ENCODE results near the gene LILRB5.
"Not testable (repeated sequence)": the region's sequence is repeated elsewhere in the genome, so short reads cannot be mapped to it uniquely, and the experiment has no call there.

DNA sequence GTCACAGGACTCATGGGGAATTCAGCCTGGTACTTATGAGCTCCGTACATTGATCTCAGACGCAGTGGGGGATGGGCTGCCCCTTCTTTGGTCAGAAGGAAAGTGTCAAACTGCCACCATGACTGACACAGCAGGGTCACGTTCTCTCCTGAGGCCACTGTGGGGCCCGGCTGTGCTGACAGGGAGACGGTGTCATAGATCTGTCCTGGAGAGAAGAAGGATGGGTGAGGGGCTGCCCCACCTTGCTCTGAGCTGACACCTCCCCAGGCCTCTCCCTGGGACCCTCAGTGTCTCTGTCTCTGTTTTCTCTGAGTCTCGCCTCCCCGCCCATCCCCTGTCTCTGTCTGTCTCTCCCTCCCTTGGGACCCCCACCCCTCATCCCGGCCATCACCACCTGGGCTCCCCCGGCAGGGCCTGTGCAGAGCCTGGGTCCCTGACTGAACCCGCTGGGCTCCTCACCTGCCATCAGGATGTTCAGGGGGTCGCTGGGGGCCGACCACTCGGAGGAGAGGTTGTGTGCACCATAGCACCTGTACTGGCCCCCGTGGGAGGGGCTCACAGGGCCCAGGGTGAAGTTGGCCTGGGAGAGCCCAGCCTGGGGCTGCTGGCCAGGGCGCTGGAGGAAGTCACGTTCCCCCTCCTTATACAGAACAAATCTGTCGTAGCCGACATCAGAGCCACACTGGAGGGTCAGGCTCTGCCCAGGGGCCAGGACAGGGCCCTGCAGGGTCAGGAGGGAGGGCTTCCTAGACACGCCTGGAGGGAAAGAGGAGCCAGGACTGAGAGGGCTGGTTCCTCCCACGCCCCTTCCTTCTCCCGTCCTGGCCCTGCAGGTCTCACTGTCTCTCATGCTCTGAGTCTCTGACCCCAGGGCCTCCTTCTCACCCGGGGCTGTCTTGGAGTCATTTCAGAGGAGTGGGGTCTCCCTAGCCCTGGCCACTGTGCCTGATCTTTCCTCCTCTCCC lies 16.4 kb downstream of the LILRB5 start:
- TF ChIP-seq, protein P1, sequence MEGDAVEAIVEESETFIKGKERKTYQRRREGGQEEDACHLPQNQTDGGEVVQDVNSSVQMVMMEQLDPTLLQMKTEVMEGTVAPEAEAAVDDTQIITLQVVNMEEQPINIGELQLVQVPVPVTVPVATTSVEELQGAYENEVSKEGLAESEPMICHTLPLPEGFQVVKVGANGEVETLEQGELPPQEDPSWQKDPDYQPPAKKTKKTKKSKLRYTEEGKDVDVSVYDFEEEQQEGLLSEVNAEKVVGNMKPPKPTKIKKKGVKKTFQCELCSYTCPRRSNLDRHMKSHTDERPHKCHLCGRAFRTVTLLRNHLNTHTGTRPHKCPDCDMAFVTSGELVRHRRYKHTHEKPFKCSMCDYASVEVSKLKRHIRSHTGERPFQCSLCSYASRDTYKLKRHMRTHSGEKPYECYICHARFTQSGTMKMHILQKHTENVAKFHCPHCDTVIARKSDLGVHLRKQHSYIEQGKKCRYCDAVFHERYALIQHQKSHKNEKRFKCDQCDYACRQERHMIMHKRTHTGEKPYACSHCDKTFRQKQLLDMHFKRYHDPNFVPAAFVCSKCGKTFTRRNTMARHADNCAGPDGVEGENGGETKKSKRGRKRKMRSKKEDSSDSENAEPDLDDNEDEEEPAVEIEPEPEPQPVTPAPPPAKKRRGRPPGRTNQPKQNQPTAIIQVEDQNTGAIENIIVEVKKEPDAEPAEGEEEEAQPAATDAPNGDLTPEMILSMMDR (conservative IDR thresholded peaks at IDR 0.05; ENCODE audit: low read depth, low read length) = not testable (repeated sequence)
- TF ChIP-seq BHLHE40 (IDR thresholded peaks at IDR 0.05; ENCODE audit: low read depth, low read length); RAD21 (IDR thresholded peaks at IDR 0.05; ENCODE audit: low read length); MAFK (IDR thresholded peaks at IDR 0.05; ENCODE audit: low read depth, low read length); CHD1 (IDR thresholded peaks at IDR 0.05; ENCODE audit: low read depth, low read length); CEBPB (IDR thresholded peaks at IDR 0.05; ENCODE audit: low read depth, low read length); POLR2A (IDR thresholded peaks at IDR 0.05; ENCODE audit: low read depth, low read length); MAZ (IDR thresholded peaks at IDR 0.05; ENCODE audit: borderline replicate concordance, low read depth, low read length): not testable (repeated sequence)
